ENCODE data around the gene GPR25. TPM values are rescaled to one million over a fixed set of nuclear protein-coding genes. Genes with fewer than 3 reads are reported as not detected.

Gene GPR25
- total RNA-seq, 1 experiment from 2014 or later, result not detected

GRCh38 chr1:200892546-200892945 is 19.8 kb downstream of the GPR25 start:
- intact Hi-C loops (cut with micrococcal nuclease; ENCODE audit: unreplicated experiment), result no loop called here
- no TSS peak for BruUV-seq (replicated peaks)
- no peak for DNase-seq (ENCODE audit: low spot score)
- H3K36me3 ChIP-seq (ENCODE audit: insufficient read depth, low read length, poor library complexity, severe bottlenecking), result no peaks in the 10 kb centered on the region
- H3K27ac ChIP-seq (ENCODE audit: low read depth, low read length, poor library complexity, severe bottlenecking), result no peak overlapping the region
- POLR2A ChIA-PET (ENCODE audit: low non-redundant PET), result no interaction called here
- no peaks in the 10 kb centered on the region for H3K9me3 ChIP-seq (ENCODE audit: low read depth, low read length, poor library complexity, severe bottlenecking)
- no peak overlapping the region for H3K4me3 ChIP-seq (ENCODE audit: low read depth, low read length, poor library complexity, severe bottlenecking)
- TF ChIP-seq EZH2 (IDR thresholded peaks at IDR 0.05; ENCODE audit: borderline replicate concordance, low read depth, low read length, poor library complexity, severe bottlenecking) (no peak), CTCF (conservative IDR thresholded peaks at IDR 0.05; ENCODE audit: low read depth, low read length) (no peak)
- no peaks in the 10 kb centered on the region for H3K4me1 ChIP-seq (ENCODE audit: insufficient read depth, low read length, poor library complexity, severe bottlenecking)
- H3K27me3 ChIP-seq (replicated peaks; ENCODE audit: insufficient read depth, low read depth, low read length, poor library complexity), result peaks cover 10% of the 10 kb centered on the region
- CTCF ChIA-PET, result no interaction called here

- Histone ChIP-seq H3K4me3 (ENCODE audit: low read depth, low read length, poor library complexity, severe bottlenecking) (no peak overlapping the region), H3K36me3 (ENCODE audit: insufficient read depth, low read length, poor library complexity, severe bottlenecking) (no peaks in the 10 kb centered on the region), H3K27ac (ENCODE audit: low read depth, low read length, poor library complexity, severe bottlenecking) (no peak overlapping the region), H3K27me3 (replicated peaks; ENCODE audit: insufficient read depth, low read depth, low read length, poor library complexity) (peaks cover 10% of the 10 kb centered on the region), H3K9me3 (ENCODE audit: low read depth, low read length, poor library complexity, severe bottlenecking) (no peaks in the 10 kb centered on the region), H3K4me1 (ENCODE audit: insufficient read depth, low read length, poor library complexity, severe bottlenecking) (no peaks in the 10 kb centered on the region)
- CTCF ChIA-PET, result no interaction called here
- POLR2A ChIA-PET (ENCODE audit: low non-redundant PET), result no interaction called here
- no peak for TF ChIP-seq EZH2 (IDR thresholded peaks at IDR 0.05; ENCODE audit: borderline replicate concordance, low read depth, low read length, poor library complexity, severe bottlenecking)
- no peak for TF ChIP-seq CTCF (conservative IDR thresholded peaks at IDR 0.05; ENCODE audit: low read depth, low read length)
- intact Hi-C loops (cut with micrococcal nuclease; ENCODE audit: unreplicated experiment), result no loop called here
- no peak for DNase-seq (ENCODE audit: low spot score)
- BruUV-seq (replicated peaks), result no TSS peak
These were observed 20.2 kb downstream of the GPR25 start for GRCh38 chr1:200892958-200893357.

GRCh38 chr1:200893411-200893901 is 20.7 kb downstream of the GPR25 start:
- no peak for DNase-seq (ENCODE audit: low spot score)
- H3K27me3 ChIP-seq (replicated peaks; ENCODE audit: insufficient read depth, low read depth, low read length, poor library complexity), result peaks cover 10% of the 10 kb centered on the region
- H3K36me3 ChIP-seq (ENCODE audit: insufficient read depth, low read length, poor library complexity, severe bottlenecking), result no peaks in the 10 kb centered on the region
- TF ChIP-seq CTCF (conservative IDR thresholded peaks at IDR 0.05; ENCODE audit: low read depth, low read length) (no peak), EZH2 (IDR thresholded peaks at IDR 0.05; ENCODE audit: borderline replicate concordance, low read depth, low read length, poor library complexity, severe bottlenecking) (no peak)
- intact Hi-C loops (cut with micrococcal nuclease; ENCODE audit: unreplicated experiment), result no loop called here
- BruUV-seq (replicated peaks), result no TSS peak
- no peaks in the 10 kb centered on the region for H3K9me3 ChIP-seq (ENCODE audit: low read depth, low read length, poor library complexity, severe bottlenecking)
- CTCF ChIA-PET, result no interaction called here
- POLR2A ChIA-PET (ENCODE audit: low non-redundant PET), result no interaction called here
- H3K4me1 ChIP-seq (ENCODE audit: insufficient read depth, low read length, poor library complexity, severe bottlenecking), result no peaks in the 10 kb centered on the region
- H3K4me3 ChIP-seq (ENCODE audit: low read depth, low read length, poor library complexity, severe bottlenecking), result no peak overlapping the region
- H3K27ac ChIP-seq (ENCODE audit: low read depth, low read length, poor library complexity, severe bottlenecking), result no peak overlapping the region
